IMR-90 (cell line): ENCODE results near the gene CDK14.

Experiments used
- BHLHE40 ChIP-seq: fragments of 150-350 bp; IDR thresholded peaks from 2 replicates; pipeline ENCODE4 v1.6.1; 2016; ENCODE audit warnings: mild to moderate bottlenecking, low read depth, low read length
- CHD1 ChIP-seq: IDR thresholded peaks from 2 replicates; pipeline ENCODE4 v1.6.1; 2012; ENCODE audit warnings: low read depth, low read length, improper control_type of control experiment
- POLR2A ChIP-seq: IDR thresholded peaks from 2 replicates; pipeline ENCODE4 v1.6.1; 2012; ENCODE audit warnings: mild to moderate bottlenecking, low read depth, low read length
- RAD21 ChIP-seq: IDR thresholded peaks from 2 replicates; pipeline ENCODE4 v1.6.1; 2012; ENCODE audit warnings: low read length, improper control_type of control experiment
- RCOR1 ChIP-seq: IDR thresholded peaks from 2 replicates; pipeline ENCODE4 v1.6.1; 2012; ENCODE audit warnings: mild to moderate bottlenecking, low read length, improper control_type of control experiment; ENCODE audit not compliant: insufficient replicate concordance
- RFX5 ChIP-seq: IDR thresholded peaks from 2 replicates; pipeline ENCODE4 v1.8.0; 2012; ENCODE audit warnings: low read depth, mild to moderate bottlenecking, low read length, moderate library complexity
- TF ChIP-seq, protein P1 (sequence below): conservative IDR thresholded peaks from 2 replicates; pipeline ENCODE4 v1.5.1; 2012; ENCODE audit warnings: mild to moderate bottlenecking, low read depth, low read length, improper control_type of control experiment
- TF ChIP-seq, protein P2 (sequence below): fragments of 150-350 bp; IDR thresholded peaks from 2 replicates; pipeline ENCODE4 v1.6.1; 2017; ENCODE audit warnings: mild to moderate bottlenecking, antibody characterized with exemption, low read length, low read depth

DNA sequence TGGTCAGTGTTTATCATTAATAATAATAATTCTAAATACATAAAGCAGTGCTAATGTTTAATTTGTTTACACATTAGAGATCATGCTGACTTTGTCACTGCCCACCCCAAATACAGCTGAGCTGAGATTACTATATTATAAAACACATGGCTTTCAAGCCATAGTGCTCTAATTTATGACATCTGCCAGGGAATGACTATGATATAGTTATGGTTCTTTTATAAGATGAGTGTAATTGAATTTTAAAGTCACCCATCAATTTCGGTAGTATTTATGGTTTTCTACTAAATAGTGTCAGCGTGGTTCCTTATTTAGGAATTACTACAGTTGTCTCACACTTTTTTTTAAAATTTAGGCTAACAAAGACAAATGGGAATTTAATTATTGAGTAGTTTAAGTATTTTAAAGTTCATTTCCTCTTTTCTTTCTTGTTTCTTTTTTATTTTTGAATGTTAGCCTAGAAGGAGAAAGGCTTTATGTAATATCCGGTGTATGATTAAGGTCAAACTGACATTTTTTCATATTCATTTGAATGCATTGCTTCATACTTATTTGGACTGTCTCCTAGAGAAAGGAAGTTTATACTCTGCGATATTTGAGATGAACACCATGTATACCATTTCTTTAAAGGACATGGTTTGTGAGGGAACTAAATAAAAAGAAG is 3.9 kb downstream of the CDK14 start:
- TF ChIP-seq, protein P1, sequence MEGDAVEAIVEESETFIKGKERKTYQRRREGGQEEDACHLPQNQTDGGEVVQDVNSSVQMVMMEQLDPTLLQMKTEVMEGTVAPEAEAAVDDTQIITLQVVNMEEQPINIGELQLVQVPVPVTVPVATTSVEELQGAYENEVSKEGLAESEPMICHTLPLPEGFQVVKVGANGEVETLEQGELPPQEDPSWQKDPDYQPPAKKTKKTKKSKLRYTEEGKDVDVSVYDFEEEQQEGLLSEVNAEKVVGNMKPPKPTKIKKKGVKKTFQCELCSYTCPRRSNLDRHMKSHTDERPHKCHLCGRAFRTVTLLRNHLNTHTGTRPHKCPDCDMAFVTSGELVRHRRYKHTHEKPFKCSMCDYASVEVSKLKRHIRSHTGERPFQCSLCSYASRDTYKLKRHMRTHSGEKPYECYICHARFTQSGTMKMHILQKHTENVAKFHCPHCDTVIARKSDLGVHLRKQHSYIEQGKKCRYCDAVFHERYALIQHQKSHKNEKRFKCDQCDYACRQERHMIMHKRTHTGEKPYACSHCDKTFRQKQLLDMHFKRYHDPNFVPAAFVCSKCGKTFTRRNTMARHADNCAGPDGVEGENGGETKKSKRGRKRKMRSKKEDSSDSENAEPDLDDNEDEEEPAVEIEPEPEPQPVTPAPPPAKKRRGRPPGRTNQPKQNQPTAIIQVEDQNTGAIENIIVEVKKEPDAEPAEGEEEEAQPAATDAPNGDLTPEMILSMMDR, result no peak
- no peak for TF ChIP-seq CHD1
- no peak for TF ChIP-seq RCOR1
- TF ChIP-seq RFX5, result no peak
- no peak for TF ChIP-seq BHLHE40
- no peak for TF ChIP-seq POLR2A
- TF ChIP-seq, protein P2, sequence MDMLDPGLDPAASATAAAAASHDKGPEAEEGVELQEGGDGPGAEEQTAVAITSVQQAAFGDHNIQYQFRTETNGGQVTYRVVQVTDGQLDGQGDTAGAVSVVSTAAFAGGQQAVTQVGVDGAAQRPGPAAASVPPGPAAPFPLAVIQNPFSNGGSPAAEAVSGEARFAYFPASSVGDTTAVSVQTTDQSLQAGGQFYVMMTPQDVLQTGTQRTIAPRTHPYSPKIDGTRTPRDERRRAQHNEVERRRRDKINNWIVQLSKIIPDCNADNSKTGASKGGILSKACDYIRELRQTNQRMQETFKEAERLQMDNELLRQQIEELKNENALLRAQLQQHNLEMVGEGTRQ, result no peak
- TF ChIP-seq RAD21, result no peak
